ENCODE measurements around the gene NATD1. TPM values are rescaled to one million over a fixed set of nuclear protein-coding genes. Genes with fewer than 3 reads are reported as not detected.

NATD1 gene
- total RNA-seq, 4 donors from 2014 or later, result 8.9 to 22.2 (median 15.4) TPM

DNA sequence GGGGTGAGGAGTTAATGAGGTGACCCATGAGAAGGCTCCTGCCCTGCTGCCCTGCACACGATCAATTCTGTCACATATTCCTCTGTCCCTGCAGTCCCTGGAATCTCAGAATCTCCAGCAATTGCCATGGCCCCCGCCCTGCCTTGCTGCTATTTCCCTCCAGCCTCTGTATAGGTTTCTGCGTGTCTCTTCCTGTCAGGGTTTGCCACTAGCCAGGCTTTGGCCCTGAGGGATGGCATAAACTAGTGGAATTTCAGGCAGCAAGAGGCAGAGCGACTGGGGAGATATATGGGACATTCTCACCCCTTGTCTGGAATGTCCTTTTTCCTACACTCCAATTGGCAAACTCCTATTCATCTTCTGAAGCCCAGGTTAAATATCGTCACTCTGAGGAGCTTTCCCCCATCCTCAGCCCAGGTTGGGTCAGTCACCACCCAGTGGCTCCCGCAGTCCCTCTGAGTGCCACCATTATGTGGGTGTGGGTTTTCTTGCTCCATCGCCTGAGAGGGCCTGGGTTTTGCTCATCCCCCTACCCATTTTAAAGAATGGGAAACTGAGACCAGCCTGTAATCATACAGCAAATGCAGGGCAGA is 15.5 kb upstream of the NATD1 start:
- Histone ChIP-seq H3K27me3 (no peaks in the 10 kb centered on the region), H3K4me3 (no peak overlapping the region), H3K36me3 (no peaks in the 10 kb centered on the region), H3K9me3 (no peaks in the 10 kb centered on the region), H3K4me1 (no peaks in the 10 kb centered on the region), H3K27ac (no peak overlapping the region)
- WGBS, 2 donors (ENCODE audit: low coverage in 1 of 2), result 88 to 92% methylated on average over 4 to 6 of the region's 7 CpGs
- TF ChIP-seq EP300 (IDR thresholded peaks at IDR 0.05) (no peak), POLR2A (IDR thresholded peaks at IDR 0.05) (no peak), POLR2AphosphoS5 (IDR thresholded peaks at IDR 0.05) (no peak)
- TF ChIP-seq, protein P1, sequence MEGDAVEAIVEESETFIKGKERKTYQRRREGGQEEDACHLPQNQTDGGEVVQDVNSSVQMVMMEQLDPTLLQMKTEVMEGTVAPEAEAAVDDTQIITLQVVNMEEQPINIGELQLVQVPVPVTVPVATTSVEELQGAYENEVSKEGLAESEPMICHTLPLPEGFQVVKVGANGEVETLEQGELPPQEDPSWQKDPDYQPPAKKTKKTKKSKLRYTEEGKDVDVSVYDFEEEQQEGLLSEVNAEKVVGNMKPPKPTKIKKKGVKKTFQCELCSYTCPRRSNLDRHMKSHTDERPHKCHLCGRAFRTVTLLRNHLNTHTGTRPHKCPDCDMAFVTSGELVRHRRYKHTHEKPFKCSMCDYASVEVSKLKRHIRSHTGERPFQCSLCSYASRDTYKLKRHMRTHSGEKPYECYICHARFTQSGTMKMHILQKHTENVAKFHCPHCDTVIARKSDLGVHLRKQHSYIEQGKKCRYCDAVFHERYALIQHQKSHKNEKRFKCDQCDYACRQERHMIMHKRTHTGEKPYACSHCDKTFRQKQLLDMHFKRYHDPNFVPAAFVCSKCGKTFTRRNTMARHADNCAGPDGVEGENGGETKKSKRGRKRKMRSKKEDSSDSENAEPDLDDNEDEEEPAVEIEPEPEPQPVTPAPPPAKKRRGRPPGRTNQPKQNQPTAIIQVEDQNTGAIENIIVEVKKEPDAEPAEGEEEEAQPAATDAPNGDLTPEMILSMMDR (IDR thresholded peaks at IDR 0.05), result no peak
- ATAC-seq, result no peak

DNA sequence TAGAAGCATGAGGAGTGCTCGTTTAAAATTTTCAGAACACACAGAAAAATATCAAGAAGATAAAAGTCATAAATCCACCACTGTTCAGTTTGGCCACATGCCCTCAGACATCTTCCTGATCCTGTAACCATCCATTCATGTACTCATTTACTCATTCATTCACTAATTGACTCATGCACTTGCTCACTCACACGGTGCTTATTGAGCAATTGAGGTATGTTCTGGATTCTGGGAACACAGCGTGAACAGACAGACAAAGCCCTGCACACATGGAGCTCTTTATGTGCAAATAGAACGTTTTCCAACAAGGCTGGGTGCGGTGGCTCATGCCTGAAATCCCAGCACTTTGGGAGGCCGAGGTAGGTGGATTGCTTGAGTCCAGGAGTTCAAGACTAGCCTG is 10.2 kb upstream of the NATD1 start:
- peaks cover 0 to 10% (median 0%) of the 10 kb centered on the region in 3 donors for H3K4me1 ChIP-seq
- no peak for TF ChIP-seq POLR2AphosphoS5 (IDR thresholded peaks at IDR 0.05)
- TF ChIP-seq, protein P1 (IDR thresholded peaks at IDR 0.05), result no peak
- no peak for TF ChIP-seq POLR2A (IDR thresholded peaks at IDR 0.05)
- no peak for TF ChIP-seq EP300 (IDR thresholded peaks at IDR 0.05)
- H3K9me3 ChIP-seq, result no peaks in the 10 kb centered on the region
- WGBS, 2 donors (ENCODE audit: low coverage in 1 of 2), result 43 to 78% methylated on average over 4 to 6 of the region's 6 CpGs
- H3K27ac ChIP-seq, result no peak overlapping the region
- H3K27me3 ChIP-seq, result no peaks in the 10 kb centered on the region
- H3K36me3 ChIP-seq, result no peaks in the 10 kb centered on the region
- no peak overlapping the region for H3K4me3 ChIP-seq
- ATAC-seq, result no peak

DNA sequence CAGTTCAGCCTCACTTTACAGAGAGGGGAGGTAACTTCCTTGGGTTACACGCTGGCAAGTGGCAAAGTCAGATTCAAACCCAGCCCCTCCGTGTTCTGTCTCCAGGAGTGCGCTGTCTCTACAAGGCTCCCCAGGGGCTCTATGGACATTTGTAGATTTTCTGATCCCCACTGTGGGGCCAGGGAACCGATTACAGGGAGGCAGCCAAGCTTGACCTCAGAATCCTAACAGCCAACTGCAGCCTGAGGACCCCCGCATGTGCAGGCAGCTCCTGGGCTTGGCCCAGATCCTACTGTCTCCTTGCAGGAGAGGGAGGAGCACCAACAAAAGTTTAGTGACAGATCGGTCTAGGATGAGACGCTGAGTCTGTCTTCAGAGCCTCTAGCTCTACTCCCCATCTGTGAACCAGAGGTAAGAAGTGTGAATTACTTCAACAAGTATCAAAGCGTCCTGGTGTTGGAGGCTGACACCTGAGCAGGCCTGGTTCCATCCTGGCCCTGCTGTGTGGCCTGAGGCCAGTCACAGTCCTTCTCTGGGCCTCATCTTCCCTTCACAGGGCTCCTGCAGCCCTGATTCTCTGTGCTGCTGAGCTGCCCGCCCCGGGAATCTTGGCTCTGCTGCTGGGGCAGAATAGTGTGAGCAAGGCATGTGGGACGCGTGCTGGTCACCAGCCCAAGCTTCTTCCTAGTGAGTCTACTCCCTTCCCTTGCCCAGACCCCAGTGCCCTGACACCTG is 9.2 kb upstream of the NATD1 start:
- 60 to 74% methylated on average over 2 to 9 of the region's 12 CpGs for WGBS, 2 donors (ENCODE audit: low coverage in 1 of 2)
- TF ChIP-seq POLR2AphosphoS5 (IDR thresholded peaks at IDR 0.05) (no peak), POLR2A (IDR thresholded peaks at IDR 0.05) (no peak), EP300 (IDR thresholded peaks at IDR 0.05) (no peak)
- TF ChIP-seq, protein P1 (IDR thresholded peaks at IDR 0.05), result no peak
- Histone ChIP-seq H3K9me3 (no peaks in the 10 kb centered on the region), H3K4me1 (peaks cover 0 to 10% (median 0%) of the 10 kb centered on the region in 3 donors), H3K4me3 (no peak overlapping the region), H3K36me3 (no peaks in the 10 kb centered on the region), H3K27me3 (no peaks in the 10 kb centered on the region), H3K27ac (no peak overlapping the region)
- no peak for ATAC-seq

DNA sequence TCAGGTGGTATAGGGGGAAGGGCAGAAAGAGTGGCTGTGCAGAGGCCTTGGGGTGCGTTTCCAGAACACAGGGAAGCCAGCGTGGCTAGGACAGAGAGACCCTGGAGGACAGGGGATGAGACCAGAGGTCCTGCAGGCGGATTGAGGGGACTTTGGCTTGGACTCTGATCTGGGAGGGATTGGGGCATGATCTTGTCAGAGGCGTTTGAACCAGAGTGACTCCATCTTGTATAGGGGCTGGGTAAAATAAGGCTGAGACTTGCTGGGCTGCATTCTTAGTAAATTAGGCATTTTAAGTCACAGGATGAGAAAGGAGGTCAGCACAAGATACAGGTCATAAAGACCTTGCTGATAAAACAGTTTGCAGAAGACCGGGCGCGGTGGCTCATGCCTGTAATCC is 5.4 kb upstream of the NATD1 start:
- 79 to 83% methylated on average over 2 to 4 of the region's 7 CpGs for WGBS, 2 donors (ENCODE audit: low coverage in 1 of 2)
- no peak overlapping the region for H3K27ac ChIP-seq
- TF ChIP-seq POLR2A (IDR thresholded peaks at IDR 0.05) (no peak), POLR2AphosphoS5 (IDR thresholded peaks at IDR 0.05) (no peak), EP300 (IDR thresholded peaks at IDR 0.05) (no peak)
- TF ChIP-seq, protein P1 (IDR thresholded peaks at IDR 0.05), result no peak
- H3K9me3 ChIP-seq, result no peaks in the 10 kb centered on the region
- H3K27me3 ChIP-seq, result no peaks in the 10 kb centered on the region
- H3K4me1 ChIP-seq, result peaks cover 0 to 19% (median 4%) of the 10 kb centered on the region in 3 donors
- H3K36me3 ChIP-seq, result no peaks in the 10 kb centered on the region
- no peak for ATAC-seq
- no peak overlapping the region for H3K4me3 ChIP-seq
